ENCODE results near the gene SLC2A6.

DNA sequence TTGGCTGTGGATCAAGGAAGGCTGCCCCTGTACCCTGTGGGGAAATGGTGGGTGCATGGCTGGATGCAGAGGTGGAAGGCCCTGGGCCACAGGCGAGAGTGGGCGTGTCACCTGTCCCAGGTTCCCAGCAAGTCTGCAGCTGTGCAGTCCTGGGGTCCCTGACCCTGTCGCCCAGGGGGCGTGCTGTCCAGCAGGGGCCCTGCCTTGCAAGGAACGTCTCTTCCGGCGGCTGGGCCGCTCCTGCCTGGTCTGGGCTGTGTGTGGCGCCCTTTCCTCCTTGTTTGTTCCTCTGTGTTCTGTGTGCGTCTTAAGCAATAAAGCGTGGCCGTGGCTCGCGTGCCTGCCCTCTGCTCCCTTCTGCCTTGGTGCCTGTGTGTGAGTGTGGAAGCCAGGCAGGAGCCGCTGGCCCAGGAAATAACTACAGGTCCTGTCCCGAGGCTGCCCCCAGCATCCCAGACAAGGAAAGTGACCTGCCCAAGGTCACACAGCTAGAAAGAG, 8.4 kb downstream of the SLC2A6 start:
- no peak for TF ChIP-seq POLR2A (IDR thresholded peaks at IDR 0.05)
- TF ChIP-seq, protein P1, sequence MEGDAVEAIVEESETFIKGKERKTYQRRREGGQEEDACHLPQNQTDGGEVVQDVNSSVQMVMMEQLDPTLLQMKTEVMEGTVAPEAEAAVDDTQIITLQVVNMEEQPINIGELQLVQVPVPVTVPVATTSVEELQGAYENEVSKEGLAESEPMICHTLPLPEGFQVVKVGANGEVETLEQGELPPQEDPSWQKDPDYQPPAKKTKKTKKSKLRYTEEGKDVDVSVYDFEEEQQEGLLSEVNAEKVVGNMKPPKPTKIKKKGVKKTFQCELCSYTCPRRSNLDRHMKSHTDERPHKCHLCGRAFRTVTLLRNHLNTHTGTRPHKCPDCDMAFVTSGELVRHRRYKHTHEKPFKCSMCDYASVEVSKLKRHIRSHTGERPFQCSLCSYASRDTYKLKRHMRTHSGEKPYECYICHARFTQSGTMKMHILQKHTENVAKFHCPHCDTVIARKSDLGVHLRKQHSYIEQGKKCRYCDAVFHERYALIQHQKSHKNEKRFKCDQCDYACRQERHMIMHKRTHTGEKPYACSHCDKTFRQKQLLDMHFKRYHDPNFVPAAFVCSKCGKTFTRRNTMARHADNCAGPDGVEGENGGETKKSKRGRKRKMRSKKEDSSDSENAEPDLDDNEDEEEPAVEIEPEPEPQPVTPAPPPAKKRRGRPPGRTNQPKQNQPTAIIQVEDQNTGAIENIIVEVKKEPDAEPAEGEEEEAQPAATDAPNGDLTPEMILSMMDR (IDR thresholded peaks at IDR 0.05): no peak
